ENCODE results near the gene LRRC8E. TPM values are rescaled to one million over a fixed set of nuclear protein-coding genes. Genes with fewer than 3 reads are reported as not detected.

The LRRC8E gene
- total and polyA plus RNA-seq, 2 of the 8 experiments (the other 6 are each of a cell fraction or from before 2014, with no cell fraction given) = 2.7 to 2.9 TPM

DNA sequence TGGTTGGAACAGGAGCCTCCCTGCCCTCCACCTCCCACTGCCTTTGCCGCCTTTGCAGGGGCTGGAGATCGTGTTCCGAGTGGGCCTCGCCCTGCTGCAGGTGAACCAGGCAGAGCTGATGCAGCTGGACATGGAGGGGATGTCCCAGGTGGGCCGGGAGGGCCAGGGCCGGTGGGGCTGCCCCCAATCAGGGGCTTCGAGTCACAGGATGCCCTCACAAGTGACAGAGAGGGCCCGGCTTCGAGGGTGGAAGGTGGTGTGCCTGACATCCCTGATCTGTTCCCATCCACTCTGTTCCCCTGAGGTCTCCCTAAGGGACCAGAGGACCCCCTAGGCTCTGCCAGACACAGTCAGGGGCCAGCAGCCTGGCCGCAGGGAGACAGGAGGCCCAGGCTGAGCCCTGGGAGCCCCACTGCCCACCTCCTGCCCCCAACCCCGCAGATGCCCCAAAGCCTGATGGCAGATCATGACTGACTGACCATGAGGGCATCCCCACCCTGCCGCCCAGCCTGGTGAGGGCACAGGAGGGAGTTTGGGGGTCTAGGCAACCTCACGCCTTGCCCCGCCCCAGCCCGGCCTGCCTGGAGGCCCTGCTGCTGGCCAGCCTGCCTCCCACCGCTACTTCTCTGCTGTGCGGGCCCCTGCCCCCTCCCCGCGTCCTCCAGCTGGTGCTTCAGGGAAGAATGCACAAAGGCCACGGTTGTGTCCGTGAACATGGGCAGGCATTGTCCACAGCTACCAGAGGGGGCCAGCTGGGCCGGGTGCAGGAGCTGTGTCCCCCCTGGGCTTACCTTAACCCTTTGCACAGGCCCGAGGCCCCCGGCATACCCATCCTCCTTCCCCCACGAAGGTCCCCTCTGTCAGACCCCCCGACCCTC is 36.4 kb upstream of the LRRC8E start:
- Histone ChIP-seq H4K8ac (ENCODE audit: extremely low read depth, insufficient read depth, low read length) (no peak overlapping the region), H3K4ac (replicated peaks; ENCODE audit: insufficient read length, low read depth, low read length) (no peak overlapping the region), H3K23ac (ENCODE audit: insufficient read length) (no peak overlapping the region), H4K20me1 (replicated peaks in 1 of 2; ENCODE audit: control insufficient read depth in 1 of 2, insufficient read depth in 2 of 2, low read length in 2 of 2) (peaks cover 0 to 5% of the 10 kb centered on the region in 2 experiments), H3K79me1 (ENCODE audit: low read depth, low read length) (no peaks in the 10 kb centered on the region), H3K9ac (replicated peaks in 1 of 4; ENCODE audit: extremely low read depth in 1 of 4, low read depth in 3 of 4, low read length in 3 of 4) (no peak overlapping the region), H3K23me2 (ENCODE audit: low read depth, low read length) (0 out of 2 replicates have a peak, but pooled peaks cover 2% of the 10 kb centered on the region), H4K91ac (replicated peaks; ENCODE audit: insufficient read length, low read length) (no peak overlapping the region), H2AFZ (ENCODE audit: low read length) (no peak overlapping the region), H3K79me2 (ENCODE audit: control insufficient read depth in 1 of 2, insufficient read depth in 2 of 2, low read length in 2 of 2) (no peaks in the 10 kb centered on the region), H3K4me3 (ENCODE audit: extremely low read depth in 1 of 4, insufficient read depth in 2 of 4, low read depth in 3 of 4, low read length in 4 of 4) (no peak overlapping the region), H3K36me3 (ENCODE audit: control insufficient read depth in 2 of 4, insufficient read depth in 4 of 4, low read length in 3 of 4) (no peaks in the 10 kb centered on the region), H2AK5ac (ENCODE audit: low read depth, low read length) (0 out of 2 replicates have a peak overlapping the region, but pooled peaks have one; percentile 24), H2BK5ac (ENCODE audit: low read depth, low read length) (no peak overlapping the region), H4K5ac (ENCODE audit: insufficient read length, low read depth, low read length) (no peak overlapping the region), H3K4me1 (replicated peaks in 1 of 4; ENCODE audit: control insufficient read depth in 3 of 4, insufficient read depth in 4 of 4, low read length in 3 of 4) (peaks cover 0 to 9% (median 3%) of the 10 kb centered on the region in 4 experiments; a peak in 5 of 7 replicates), H3K18ac (ENCODE audit: extremely low read depth, low read length) (no peak overlapping the region), H2BK12ac (ENCODE audit: low read depth, low read length) (no peak overlapping the region), H3K27ac (ENCODE audit: low read depth, low read length) (no peak overlapping the region), H3K14ac (ENCODE audit: insufficient read length) (no peak overlapping the region), H3K27me3 (replicated peaks in 1 of 4; ENCODE audit: control insufficient read depth in 3 of 4, extremely low read depth in 1 of 4, insufficient read depth in 3 of 4, low read length in 3 of 4) (peaks cover 0 to 2% (median 0%) of the 10 kb centered on the region in 4 experiments; a peak in 1 of 7 replicates), H3K4me2 (ENCODE audit: insufficient read depth in 1 of 2, low read depth in 2 of 2, low read length in 2 of 2) (no peak overlapping the region), H2BK120ac (replicated peaks; ENCODE audit: low read depth, low read length) (no peak overlapping the region), H2BK20ac (ENCODE audit: low read length) (no peak overlapping the region), H3K56ac (replicated peaks; ENCODE audit: insufficient read length, low read depth, low read length) (no peak overlapping the region), H2BK15ac (ENCODE audit: low read length) (no peak overlapping the region), H3K9me3 (ENCODE audit: insufficient read depth in 2 of 2, low read depth in 1 of 2, low read length in 1 of 2) (no peaks in the 10 kb centered on the region)
- ChIA-PET CTCF (ENCODE audit: partially characterized antibody) (interaction anchor here (0.6 to 6.1 kb wide), 30 partner anchors 7 to 1219 kb away, joined by 3 to 37 read pairs (median 4); partner anchors contain the start of genes SNAPC2 and TGFBR3L), POLR2A (ENCODE audit: partially characterized antibody) (interaction anchor here (1.0 to 2.2 kb wide), 3 partner anchors 17 to 49 kb away, joined by 3 to 6 read pairs (median 3); no protein-coding TSS in a partner anchor)
- DNase-seq (ENCODE audit: low read depth in 1 of 2, low spot score in 2 of 2) (no peak), FAIRE-seq (no peak)
- 88% methylated on average over 16 of the region's 26 CpGs; no CpG with 5 or more reads in 1 of the 2 experiments for WGBS, 2 experiments (ENCODE audit: extremely low coverage in 1 of 2, insufficient coverage in 1 of 2, insufficient read length in 1 of 2, insufficient replicate concordance in 2 of 2, low coverage in 1 of 2, low lambda C conversion rate in 2 of 2, missing lambda C conversion rate in 1 of 2)
- TF ChIP-seq CTBP2 (IDR thresholded peaks at IDR 0.05; ENCODE audit: borderline replicate concordance, insufficient read depth, insufficient read length, low read length) (no peak), CEBPB (IDR thresholded peaks at IDR 0.05; ENCODE audit: low read depth, low read length) (no peak), HDAC6 (IDR thresholded peaks at IDR 0.05; ENCODE audit: low read depth, low read length) (no peak), RFX5 (IDR thresholded peaks at IDR 0.05; ENCODE audit: borderline replicate concordance, low read depth, low read length) (no peak), TCF12 (IDR thresholded peaks at IDR 0.05; ENCODE audit: low read depth, low read length) (no peak), MAFK (IDR thresholded peaks at IDR 0.05; ENCODE audit: low read depth, low read length) (no peak), BRCA1 (IDR thresholded peaks at IDR 0.05; ENCODE audit: low read depth, low read length) (no peak), TAF7 (optimal IDR thresholded peaks at IDR 0.05; ENCODE audit: borderline replicate concordance, low read depth, low read length) (no peak), GABPA (IDR thresholded peaks at IDR 0.05; ENCODE audit: borderline replicate concordance, insufficient read depth, low read length) (no peak), JUND (IDR thresholded peaks at IDR 0.05; ENCODE audit: low read length) (no peak), NANOG (IDR thresholded peaks at IDR 0.05; ENCODE audit: insufficient read depth, low read depth, low read length, poor library complexity, severe bottlenecking) (no peak), SUZ12 (IDR thresholded peaks at IDR 0.05; ENCODE audit: low read length) (no peak)

All from H1 (cell line).